Measurements from ENCODE around the gene PTPRT.

Gene PTPRT

GRCh38 chr20:42067596-42067995 lies 1122.1 kb downstream of the PTPRT start:
- H3K36me3 ChIP-seq (ENCODE audit: insufficient read depth, low read depth, low read length), result no peaks in the 10 kb centered on the region
- H3K9me3 ChIP-seq (ENCODE audit: insufficient read depth, low read depth, low read length), result no peaks in the 10 kb centered on the region
- no peak overlapping the region for H3K27ac ChIP-seq (ENCODE audit: low read length)
- no peaks in the 10 kb centered on the region for H3K4me1 ChIP-seq (ENCODE audit: insufficient read depth, low read length)
- H3K9ac ChIP-seq (ENCODE audit: low read depth, low read length), result no peak overlapping the region
- no peak overlapping the region for H3K4me3 ChIP-seq (ENCODE audit: low read length)
- no peaks in the 10 kb centered on the region for H3K27me3 ChIP-seq (ENCODE audit: insufficient read depth, low read length)

- Histone ChIP-seq H3K9ac (ENCODE audit: low read depth, low read length) (no peak overlapping the region), H3K4me3 (ENCODE audit: low read length) (no peak overlapping the region), H3K36me3 (ENCODE audit: insufficient read depth, low read depth, low read length) (no peaks in the 10 kb centered on the region), H3K9me3 (ENCODE audit: insufficient read depth, low read depth, low read length) (no peaks in the 10 kb centered on the region), H3K27ac (ENCODE audit: low read length) (no peak overlapping the region), H3K27me3 (ENCODE audit: insufficient read depth, low read length) (no peaks in the 10 kb centered on the region), H3K4me1 (ENCODE audit: insufficient read depth, low read length) (no peaks in the 10 kb centered on the region)
Measured at GRCh38 chr20:42067174-42067573, 1122.5 kb downstream of the PTPRT start.

- Histone ChIP-seq H3K4me3 (ENCODE audit: low read length) (no peak overlapping the region), H3K36me3 (ENCODE audit: insufficient read depth, low read depth, low read length) (no peaks in the 10 kb centered on the region), H3K27me3 (ENCODE audit: insufficient read depth, low read length) (no peaks in the 10 kb centered on the region), H3K4me1 (ENCODE audit: insufficient read depth, low read length) (no peaks in the 10 kb centered on the region), H3K27ac (ENCODE audit: low read length) (no peak overlapping the region), H3K9ac (ENCODE audit: low read depth, low read length) (no peak overlapping the region), H3K9me3 (ENCODE audit: insufficient read depth, low read depth, low read length) (no peaks in the 10 kb centered on the region)
Measured at GRCh38 chr20:42063141-42063540, 1126.6 kb downstream of the PTPRT start.

GRCh38 chr20:42053350-42053749 lies 1136.4 kb downstream of the PTPRT start:
- Histone ChIP-seq H3K9ac (ENCODE audit: low read depth, low read length) (no peak overlapping the region), H3K4me3 (ENCODE audit: low read length) (no peak overlapping the region), H3K36me3 (ENCODE audit: insufficient read depth, low read depth, low read length) (no peaks in the 10 kb centered on the region), H3K27ac (ENCODE audit: low read length) (no peak overlapping the region), H3K27me3 (ENCODE audit: insufficient read depth, low read length) (no peaks in the 10 kb centered on the region), H3K4me1 (ENCODE audit: insufficient read depth, low read length) (no peaks in the 10 kb centered on the region), H3K9me3 (ENCODE audit: insufficient read depth, low read depth, low read length) (no peaks in the 10 kb centered on the region)

- no peaks in the 10 kb centered on the region for H3K9me3 ChIP-seq (ENCODE audit: insufficient read depth, low read depth, low read length)
- no peaks in the 10 kb centered on the region for H3K36me3 ChIP-seq (ENCODE audit: insufficient read depth, low read depth, low read length)
- no peak overlapping the region for H3K4me3 ChIP-seq (ENCODE audit: low read length)
- H3K27me3 ChIP-seq (ENCODE audit: insufficient read depth, low read length), result no peaks in the 10 kb centered on the region
- no peak overlapping the region for H3K9ac ChIP-seq (ENCODE audit: low read depth, low read length)
- no peak overlapping the region for H3K27ac ChIP-seq (ENCODE audit: low read length)
- no peaks in the 10 kb centered on the region for H3K4me1 ChIP-seq (ENCODE audit: insufficient read depth, low read length)
Measured at GRCh38 chr20:42051921-42052320, 1137.8 kb downstream of the PTPRT start.

GRCh38 chr20:42046371-42047085 lies 1143.2 kb downstream of the PTPRT start:
- Histone ChIP-seq H3K4me3 (ENCODE audit: low read length) (no peak overlapping the region), H3K27me3 (ENCODE audit: insufficient read depth, low read length) (no peaks in the 10 kb centered on the region), H3K27ac (ENCODE audit: low read length) (no peak overlapping the region), H3K36me3 (ENCODE audit: insufficient read depth, low read depth, low read length) (no peaks in the 10 kb centered on the region), H3K4me1 (ENCODE audit: insufficient read depth, low read length) (no peaks in the 10 kb centered on the region), H3K9ac (ENCODE audit: low read depth, low read length) (no peak overlapping the region), H3K9me3 (ENCODE audit: insufficient read depth, low read depth, low read length) (no peaks in the 10 kb centered on the region)

- Histone ChIP-seq H3K27me3 (ENCODE audit: insufficient read depth, low read length) (no peaks in the 10 kb centered on the region), H3K36me3 (ENCODE audit: insufficient read depth, low read depth, low read length) (no peaks in the 10 kb centered on the region), H3K9ac (ENCODE audit: low read depth, low read length) (no peak overlapping the region)
Measured at GRCh38 chr20:42043921-42044320, 1145.8 kb downstream of the PTPRT start.

GRCh38 chr20:42041000-42041565 lies 1148.6 kb downstream of the PTPRT start:
- Histone ChIP-seq H3K27me3 (ENCODE audit: insufficient read depth, low read length) (no peaks in the 10 kb centered on the region), H3K4me1 (ENCODE audit: insufficient read depth, low read length) (no peaks in the 10 kb centered on the region), H3K9me3 (ENCODE audit: insufficient read depth, low read depth, low read length) (no peaks in the 10 kb centered on the region), H3K9ac (ENCODE audit: low read depth, low read length) (no peak overlapping the region), H3K4me3 (ENCODE audit: low read length) (no peak overlapping the region), H3K36me3 (ENCODE audit: insufficient read depth, low read depth, low read length) (no peaks in the 10 kb centered on the region), H3K27ac (ENCODE audit: low read length) (no peak overlapping the region)

More at GRCh38 chr20:42043921-42044320, 1145.8 kb downstream of the PTPRT start:
- H3K4me3 ChIP-seq (ENCODE audit: low read length), result no peak overlapping the region
- no peak overlapping the region for H3K27ac ChIP-seq (ENCODE audit: low read length)
- H3K4me1 ChIP-seq (ENCODE audit: insufficient read depth, low read length), result no peaks in the 10 kb centered on the region
- H3K9me3 ChIP-seq (ENCODE audit: insufficient read depth, low read depth, low read length), result no peaks in the 10 kb centered on the region

GRCh38 chr20:42027746-42028268 lies 1161.9 kb downstream of the PTPRT start:
- Histone ChIP-seq H3K4me1 (ENCODE audit: insufficient read depth, low read length) (no peaks in the 10 kb centered on the region), H3K9me3 (ENCODE audit: insufficient read depth, low read depth, low read length) (no peaks in the 10 kb centered on the region), H3K27ac (ENCODE audit: low read length) (no peak overlapping the region), H3K9ac (ENCODE audit: low read depth, low read length) (no peak overlapping the region), H3K27me3 (ENCODE audit: insufficient read depth, low read length) (no peaks in the 10 kb centered on the region; the same call in 1 of the 2 replicates), H3K36me3 (ENCODE audit: insufficient read depth, low read depth, low read length) (no peaks in the 10 kb centered on the region), H3K4me3 (ENCODE audit: low read length) (no peak overlapping the region)

GRCh38 chr20:42026599-42026998 lies 1163.1 kb downstream of the PTPRT start:
- Histone ChIP-seq H3K9me3 (ENCODE audit: insufficient read depth, low read depth, low read length) (no peaks in the 10 kb centered on the region), H3K27ac (ENCODE audit: low read length) (no peak overlapping the region), H3K4me3 (ENCODE audit: low read length) (no peak overlapping the region), H3K4me1 (ENCODE audit: insufficient read depth, low read length) (no peaks in the 10 kb centered on the region), H3K27me3 (ENCODE audit: insufficient read depth, low read length) (no peaks in the 10 kb centered on the region; the same call in 1 of the 2 replicates), H3K36me3 (ENCODE audit: insufficient read depth, low read depth, low read length) (no peaks in the 10 kb centered on the region), H3K9ac (ENCODE audit: low read depth, low read length) (no peak overlapping the region)

- Histone ChIP-seq H3K27ac (ENCODE audit: low read length) (no peak overlapping the region), H3K4me3 (ENCODE audit: low read length) (no peak overlapping the region), H3K4me1 (ENCODE audit: insufficient read depth, low read length) (no peaks in the 10 kb centered on the region), H3K9ac (ENCODE audit: low read depth, low read length) (no peak overlapping the region), H3K36me3 (ENCODE audit: insufficient read depth, low read depth, low read length) (no peaks in the 10 kb centered on the region), H3K9me3 (ENCODE audit: insufficient read depth, low read depth, low read length) (no peaks in the 10 kb centered on the region), H3K27me3 (ENCODE audit: insufficient read depth, low read length) (no peaks in the 10 kb centered on the region; the same call in 1 of the 2 replicates)
Measured at GRCh38 chr20:42024653-42025052, 1165.1 kb downstream of the PTPRT start.

Data from iPS-20b (cell line).